GM19238 (cell line): ENCODE data around the gene TMA16.
"Not testable (repeated sequence)": the region's sequence is repeated elsewhere in the genome, so short reads cannot be mapped to it uniquely, and the experiment has no call there.

Source experiments
- DNase-seq: peaks from one replicate; pipeline ENCODE4 v3.0.0; 2011; ENCODE audit warnings: low spot score; ENCODE audit not compliant: insufficient read length

TMA16 gene

GRCh38 chr4:163515198-163515597, 20.7 kb downstream of the TMA16 start:
- DNase-seq: no peak

DNA sequence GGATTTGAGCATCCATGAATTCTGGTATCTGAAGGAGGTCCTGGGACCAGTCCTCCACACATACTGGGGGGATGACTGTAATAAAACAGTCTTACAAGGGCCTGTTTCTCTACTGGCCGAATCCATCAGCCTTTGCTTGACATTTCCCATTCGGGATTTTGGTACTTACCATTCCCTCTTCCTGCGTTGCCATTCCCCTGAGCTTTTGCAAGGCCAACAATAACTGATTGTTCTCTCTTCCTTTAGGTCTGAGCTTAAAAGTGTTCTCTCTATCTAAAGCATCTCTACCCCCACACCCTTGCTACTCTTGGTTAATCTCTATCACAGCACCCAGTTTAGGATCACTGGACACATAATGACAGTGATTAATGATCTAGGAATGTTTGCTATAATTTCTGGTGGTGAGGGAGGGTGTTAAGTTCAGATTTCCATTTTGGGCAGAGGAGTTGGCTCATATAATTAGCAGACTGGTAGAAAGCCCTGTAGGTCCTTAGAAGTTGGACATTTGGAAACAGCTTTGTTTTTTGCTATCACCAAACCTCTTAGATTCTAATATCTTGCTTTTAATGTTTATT, 29.4 kb downstream of the TMA16 start:
- DNase-seq: no peak

- DNase-seq: no peak
These were observed 31.5 kb downstream of the TMA16 start for GRCh38 chr4:163525982-163526381.

DNA sequence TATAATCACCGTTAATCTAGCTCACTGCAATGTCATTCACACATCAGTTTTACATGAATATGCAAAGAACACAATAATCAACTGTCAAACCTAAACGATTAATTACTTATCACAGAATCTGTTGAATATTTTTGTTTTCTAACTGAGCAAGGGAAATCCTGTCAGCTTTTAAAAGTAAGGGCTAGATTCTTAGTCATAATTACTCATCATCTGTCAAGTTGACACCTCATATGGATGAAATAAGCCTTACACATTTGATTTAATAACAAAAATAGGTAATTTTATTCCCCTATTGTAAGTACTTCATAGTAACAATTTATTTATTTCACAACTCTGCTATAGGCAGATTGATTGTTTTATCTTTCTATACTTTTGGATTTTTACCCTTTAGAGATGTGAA, 32.7 kb downstream of the TMA16 start:
- no peak for DNase-seq

DNA sequence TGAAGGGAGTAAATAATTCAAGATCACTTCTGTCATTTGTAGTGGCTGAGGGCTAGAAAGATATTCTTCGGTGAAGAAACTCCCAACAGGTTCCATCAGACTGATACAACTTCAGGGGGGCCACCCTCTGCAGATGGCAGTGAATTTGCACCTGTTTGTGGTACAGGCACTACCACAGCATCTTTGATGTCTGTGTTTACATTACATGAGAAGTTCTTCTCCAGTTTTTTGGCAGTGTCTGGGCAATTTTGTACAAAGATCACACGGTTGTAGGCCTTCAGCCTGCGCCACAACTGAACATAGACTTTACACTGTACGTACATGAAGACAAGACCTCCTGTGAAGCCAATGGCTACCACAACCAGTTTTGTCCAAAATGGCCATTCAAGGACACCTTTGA, 34.2 kb downstream of the TMA16 start:
- DNase-seq: no peak

DNA sequence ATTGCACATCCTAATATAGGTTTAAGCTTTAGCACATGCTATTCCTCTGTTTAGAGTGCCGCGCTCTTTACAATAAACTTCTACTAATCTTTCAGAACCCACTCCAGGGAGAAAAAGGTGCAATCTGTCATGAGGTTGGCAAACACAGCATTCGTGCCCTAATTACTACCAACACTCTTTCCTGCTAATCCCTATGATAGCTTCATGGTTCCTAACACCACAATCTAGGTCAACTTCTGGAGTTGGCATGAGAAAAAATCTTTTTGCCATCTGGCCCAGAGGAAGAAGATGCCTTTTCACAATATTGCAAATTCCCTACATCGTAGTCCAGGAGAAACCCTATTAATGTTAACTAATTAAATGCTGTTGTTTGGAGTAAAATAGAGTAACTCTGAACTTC, 39.6 kb downstream of the TMA16 start:
- no peak for DNase-seq

DNA sequence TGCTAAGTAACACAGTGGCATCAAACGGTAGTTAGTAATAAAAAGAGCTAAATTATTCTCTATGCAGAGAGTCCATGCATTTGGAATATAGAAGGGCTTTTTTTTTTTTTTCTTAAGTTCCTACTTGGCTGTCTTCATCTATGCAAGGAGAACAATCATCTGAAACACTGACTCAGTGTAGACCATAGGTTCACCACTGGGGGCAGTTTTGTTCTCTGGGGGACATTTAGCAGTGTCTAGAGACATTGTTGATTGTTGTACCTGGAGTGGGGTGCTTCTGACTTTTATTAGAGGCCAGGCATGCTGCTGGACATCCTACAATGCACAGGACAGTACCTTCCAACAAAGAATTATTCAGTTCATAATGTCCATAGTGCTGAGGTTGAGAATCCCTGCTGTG, 41.2 kb downstream of the TMA16 start:
- no peak for DNase-seq

- no peak for DNase-seq
These were observed 41.6 kb downstream of the TMA16 start for GRCh38 chr4:163536091-163536490.

DNA sequence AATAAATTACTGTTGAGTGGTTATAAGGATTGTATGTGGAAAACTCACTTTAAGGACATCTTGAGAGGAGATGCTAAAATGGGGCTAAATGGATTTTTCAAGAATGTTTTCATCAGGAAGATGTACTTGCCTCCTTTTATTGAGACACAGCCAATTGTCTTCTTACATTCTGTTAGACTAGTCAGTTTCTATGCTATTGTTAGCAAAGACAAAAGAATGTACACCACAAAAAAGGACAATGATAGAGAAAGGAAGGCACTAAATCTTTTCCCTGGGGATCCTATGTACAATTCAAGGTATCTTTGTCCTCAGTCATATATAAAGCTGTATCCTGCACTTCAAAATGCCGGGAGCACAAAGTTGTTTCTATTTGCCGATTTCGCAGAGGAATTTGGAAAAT, 42.6 kb downstream of the TMA16 start:
- DNase-seq: no peak

DNA sequence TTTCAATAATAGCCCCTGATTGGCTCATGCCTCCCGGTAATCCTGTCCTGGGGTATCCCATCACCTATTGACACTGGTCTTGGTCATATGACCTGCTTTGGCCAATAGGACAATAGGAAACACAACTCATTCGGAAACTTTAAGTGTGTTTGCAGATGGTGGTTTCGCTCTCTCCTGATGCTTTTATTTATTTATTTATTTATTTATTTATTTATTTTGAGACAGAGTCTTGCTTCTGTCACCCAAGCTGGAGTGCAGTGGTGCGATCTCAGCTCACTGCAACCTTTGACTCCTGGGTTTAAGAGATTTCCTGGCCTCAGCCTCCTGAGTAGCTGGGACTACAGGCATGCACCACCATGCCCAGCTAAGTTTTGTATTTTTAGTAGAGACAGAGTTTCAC, 44.3 kb downstream of the TMA16 start:
- DNase-seq: not testable (repeated sequence)

DNA sequence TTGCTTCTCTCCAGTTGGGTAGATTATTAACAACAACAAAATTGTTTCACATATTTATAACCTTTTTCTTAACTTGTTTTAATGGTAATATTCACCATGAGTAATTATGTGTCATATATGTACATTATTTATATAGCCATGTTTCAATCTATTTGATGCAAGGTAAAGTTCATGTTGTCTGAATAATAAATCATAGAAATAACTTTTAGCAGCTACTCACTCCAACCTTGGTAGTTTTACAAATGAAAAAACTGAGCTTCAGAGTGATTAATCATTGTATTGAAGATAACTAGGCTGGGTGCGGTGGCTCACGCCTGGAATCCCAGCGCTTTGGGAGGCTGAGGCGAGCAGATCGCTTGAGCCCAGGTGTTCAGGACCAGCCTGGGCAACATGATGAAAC, 46.0 kb downstream of the TMA16 start:
- no peak for DNase-seq

DNA sequence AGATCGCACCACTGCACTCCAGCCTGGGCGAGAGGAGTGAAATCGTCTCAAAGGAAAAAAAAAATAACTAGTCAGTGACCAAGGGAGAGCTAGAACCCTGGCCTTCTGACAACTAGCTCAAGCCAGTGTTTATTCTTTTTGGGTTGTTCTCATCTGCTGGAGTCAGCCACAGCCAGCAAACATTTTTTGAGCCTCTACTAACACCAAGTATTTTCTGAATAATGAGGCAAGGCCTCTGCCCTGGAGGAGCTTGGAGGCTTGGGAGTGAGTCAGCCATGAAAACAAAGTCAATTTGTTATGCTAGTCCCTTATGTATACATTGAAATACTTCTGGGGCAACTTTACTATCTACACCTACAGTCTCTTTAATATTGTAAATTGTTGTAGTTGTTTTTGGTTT, 46.5 kb downstream of the TMA16 start:
- no peak for DNase-seq

GRCh38 chr4:163542275-163542674, 47.8 kb downstream of the TMA16 start:
- DNase-seq: no peak

DNA sequence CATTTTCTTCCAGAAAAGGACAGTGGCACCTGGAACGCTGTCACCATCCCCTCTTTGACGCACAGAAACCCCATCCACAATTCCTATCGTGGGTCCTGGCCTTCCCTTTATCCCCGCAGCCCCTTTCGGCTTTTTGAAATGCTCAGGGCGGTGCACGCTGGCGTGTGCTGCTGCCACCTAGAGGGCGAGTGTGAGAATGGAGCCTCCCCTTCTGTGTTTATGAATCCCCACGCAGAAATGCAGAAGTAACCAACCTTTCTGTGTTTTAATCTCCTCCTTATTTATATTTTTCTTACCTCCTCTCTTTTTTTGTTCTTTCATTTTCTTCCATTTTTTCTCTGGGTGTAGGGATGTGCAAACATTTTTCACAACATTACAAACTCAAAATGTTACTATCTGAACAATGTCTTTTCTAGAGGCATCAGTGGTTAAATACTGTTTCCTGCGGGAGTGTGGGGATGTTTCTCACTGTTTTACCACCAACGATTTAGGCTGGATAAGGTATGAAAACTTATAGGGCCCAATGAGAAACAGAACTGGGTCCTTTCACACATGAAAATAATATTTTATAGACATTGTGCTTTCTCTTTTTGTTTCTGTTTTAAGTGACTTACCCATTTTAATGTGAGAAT, 50.0 kb downstream of the TMA16 start:
- DNase-seq: peak; percentile 26

GRCh38 chr4:163548481-163549243, 54.2 kb downstream of the TMA16 start:
- no peak for DNase-seq

GRCh38 chr4:163550869-163551267, 56.4 kb downstream of the TMA16 start:
- no peak for DNase-seq

- no peak for DNase-seq
These were observed 58.7 kb downstream of the TMA16 start for GRCh38 chr4:163553146-163553545.

- no peak for DNase-seq
These were observed 60.5 kb downstream of the TMA16 start for GRCh38 chr4:163554870-163555465.

DNA sequence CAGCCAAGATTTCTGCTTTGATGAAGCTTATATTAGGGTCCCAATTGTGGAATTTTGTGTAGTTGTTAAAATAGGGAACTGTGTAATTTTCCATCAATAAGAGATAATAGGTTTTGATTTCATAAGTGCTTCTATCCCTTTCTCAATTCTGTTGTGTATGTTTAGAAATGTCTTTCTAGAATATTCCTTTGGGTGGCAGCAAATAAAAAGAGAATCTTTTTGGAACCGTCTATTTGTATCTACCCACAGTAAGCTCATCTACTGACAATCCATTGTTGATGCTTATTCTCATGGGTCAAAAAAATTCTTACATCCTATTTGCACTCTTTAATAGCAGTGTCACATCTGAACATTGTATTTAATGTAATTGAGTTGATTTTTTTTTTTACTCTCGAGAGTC, 61.7 kb downstream of the TMA16 start:
- DNase-seq: no peak

GRCh38 chr4:163556650-163557391, 62.3 kb downstream of the TMA16 start:
- DNase-seq: no peak

DNA sequence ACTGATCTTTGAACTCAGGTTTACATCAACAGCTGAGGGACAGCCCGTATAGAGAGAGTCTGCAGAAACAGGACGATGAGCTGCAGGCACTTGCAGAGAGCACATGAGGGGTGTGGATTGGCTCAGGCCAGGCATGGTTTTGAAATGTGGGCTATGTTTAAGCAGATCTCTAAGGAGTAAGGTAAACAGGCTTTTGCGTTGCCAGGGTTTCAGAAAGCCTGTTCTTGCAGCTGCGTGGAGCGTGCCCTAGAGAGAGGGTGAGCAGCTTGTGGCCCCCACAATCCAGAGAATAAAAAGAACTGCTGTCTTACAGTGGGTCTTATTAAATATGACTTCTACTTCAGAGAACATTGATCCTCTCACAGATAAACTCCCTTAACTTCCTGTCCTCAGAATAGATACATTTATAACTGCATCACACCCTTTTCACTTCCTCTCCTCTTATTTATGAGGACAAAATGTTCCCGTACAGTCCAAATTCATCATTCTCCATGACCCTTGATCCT, 64.1 kb downstream of the TMA16 start:
- DNase-seq: no peak

- DNase-seq: no peak
These were observed 68.0 kb downstream of the TMA16 start for GRCh38 chr4:163562496-163562895.
